H9 (cell line): ENCODE measurements around the gene PMF1. TPM values are rescaled to one million over a fixed set of nuclear protein-coding genes. Genes with fewer than 3 reads are reported as not detected.
A peak's percentile ranks its signal among the peaks of the same experiment; 100 is the strongest.
"Not testable (repeated sequence)": the region's sequence is repeated elsewhere in the genome, so short reads cannot be mapped to it uniquely, and the experiment has no call there.

ENCODE experiments used
- DNase-seq: peaks from one replicate; pipeline ENCODE4 v3.0.0-alpha.2; 2017
- H2AFZ ChIP-seq: one replicate; pipeline ENCODE4 v1.6.1; 2013; ENCODE audit warnings: mild to moderate bottlenecking, low read length, control low read depth, moderate library complexity
- H2AK5ac ChIP-seq: 2 replicates; pipeline ENCODE4 v1.6.1; 2013; ENCODE audit warnings: low read length, control low read depth, mixed read lengths; ENCODE audit not compliant: insufficient read length
- H2BK120ac ChIP-seq: one replicate; pipeline ENCODE4 v1.6.1; 2013; ENCODE audit warnings: low read depth, mild to moderate bottlenecking, low read length, control low read depth, inconsistent platforms; ENCODE audit not compliant: poor library complexity, severe bottlenecking
- H2BK12ac ChIP-seq: 2 replicates; pipeline ENCODE4 v1.6.1; 2013; ENCODE audit warnings: low read length, control low read depth, mixed read lengths, low read depth; ENCODE audit not compliant: insufficient read length
- H2BK15ac ChIP-seq: 2 replicates; pipeline ENCODE4 v1.6.1; 2013; ENCODE audit warnings: low read depth, low read length, control low read depth
- H2BK20ac ChIP-seq: one replicate; pipeline ENCODE4 v1.6.1; 2013; ENCODE audit warnings: low read depth, mild to moderate bottlenecking, low read length, control low read depth, inconsistent platforms; ENCODE audit not compliant: poor library complexity, severe bottlenecking
- H2BK5ac ChIP-seq: 2 replicates; pipeline ENCODE4 v1.6.1; 2013; ENCODE audit warnings: low read length, control low read depth, mixed read lengths; ENCODE audit not compliant: insufficient read length
- H3K14ac ChIP-seq: 2 replicates; pipeline ENCODE4 v1.6.1; 2013; ENCODE audit warnings: low read length, control low read depth; ENCODE audit not compliant: insufficient read depth
- H3K18ac ChIP-seq: 2 replicates; pipeline ENCODE4 v1.6.1; 2013; ENCODE audit warnings: low read depth, mild to moderate bottlenecking, mixed read lengths, low read length, control low read depth; ENCODE audit not compliant: insufficient read length
- H3K23ac ChIP-seq: 2 replicates; pipeline ENCODE4 v1.6.1; 2013; ENCODE audit warnings: low read length, control low read depth, mixed read lengths, low read depth; ENCODE audit not compliant: insufficient read length
- H3K23me2 ChIP-seq: 2 replicates; pipeline ENCODE4 v1.6.1; 2013; ENCODE audit warnings: low read depth, mild to moderate bottlenecking, mixed read lengths, low read length, control low read depth; ENCODE audit not compliant: insufficient read length, poor library complexity, severe bottlenecking
- H3K27ac ChIP-seq: 2 replicates; pipeline ENCODE4 v1.5.1; 2013; ENCODE audit warnings: low read length, control low read depth, mixed read lengths, low read depth; ENCODE audit not compliant: insufficient read length
- H3K27me3 ChIP-seq: 2 replicates; pipeline ENCODE4 v1.6.1; 2013; ENCODE audit warnings: low read length, control low read depth, inconsistent platforms; ENCODE audit not compliant: insufficient read depth
- H3K4ac ChIP-seq: 2 replicates; pipeline ENCODE4 v1.6.1; 2013; ENCODE audit warnings: low read depth, mild to moderate bottlenecking, control low read depth, inconsistent platforms, low read length, moderate library complexity
- H3K4me1 ChIP-seq: 2 replicates; pipeline ENCODE4 v1.6.1; 2013; ENCODE audit warnings: low read length, control low read depth, inconsistent platforms; ENCODE audit not compliant: insufficient read depth
- H3K4me2 ChIP-seq: 2 replicates; pipeline ENCODE4 v1.6.1; 2013; ENCODE audit warnings: low read length, control low read depth, mixed read lengths; ENCODE audit not compliant: insufficient read length, insufficient read depth
- H3K56ac ChIP-seq: 2 replicates; pipeline ENCODE4 v1.6.1; 2013; ENCODE audit warnings: low read depth, mild to moderate bottlenecking, mixed read lengths, low read length, control low read depth; ENCODE audit not compliant: insufficient read length
- H3K79me1 ChIP-seq: 2 replicates; pipeline ENCODE4 v1.6.1; 2013; ENCODE audit warnings: low read depth, mild to moderate bottlenecking, moderate library complexity, low read length, control low read depth, inconsistent platforms; ENCODE audit not compliant: insufficient read depth, poor library complexity, severe bottlenecking
- H3K79me2 ChIP-seq: 2 replicates; pipeline ENCODE4 v1.6.1; 2013; ENCODE audit warnings: low read length, control low read depth, inconsistent platforms; ENCODE audit not compliant: insufficient read depth
- H3K9ac ChIP-seq: 2 replicates; pipeline ENCODE4 v1.6.1; 2013; ENCODE audit warnings: low read length, control low read depth, mixed read lengths; ENCODE audit not compliant: insufficient read length; ENCODE audit errors: extremely low read depth
- H3K9me3 ChIP-seq: one replicate; pipeline ENCODE4 v1.6.1; 2013; ENCODE audit warnings: low read depth, low read length, inconsistent platforms; ENCODE audit not compliant: control insufficient read depth
- H3T11ph ChIP-seq: one replicate; pipeline ENCODE4 v1.6.1; 2013; ENCODE audit warnings: mild to moderate bottlenecking, low read length, control low read depth, inconsistent platforms
- H4K20me1 ChIP-seq: one replicate; pipeline ENCODE4 v1.6.1; 2013; ENCODE audit not compliant: control insufficient read depth, insufficient read length, insufficient read depth
- H4K5ac ChIP-seq: 2 replicates; pipeline ENCODE4 v1.6.1; 2013; ENCODE audit warnings: low read depth, mild to moderate bottlenecking, mixed read lengths, low read length, control low read depth; ENCODE audit not compliant: insufficient read length
- H4K8ac ChIP-seq: replicated peaks from 2 replicates; pipeline ENCODE4 v1.6.1; 2013; ENCODE audit warnings: low read length, control low read depth, mixed read lengths, low read depth; ENCODE audit not compliant: insufficient read length
- H4K91ac ChIP-seq: 2 replicates; pipeline ENCODE4 v1.6.1; 2013; ENCODE audit warnings: low read depth, mild to moderate bottlenecking, moderate library complexity, mixed read lengths, low read length, control low read depth; ENCODE audit not compliant: insufficient read length
- H3K27ac Mint-ChIP-seq, 3 experiments: 2 replicates in 2 of 3; 3 replicates in 1 of 3; pipeline ENCODE4 v1.8.0; 2020 to 2021; ENCODE audit warnings: mixed read lengths in 3 of 3, mild to moderate bottlenecking in 1 of 3, moderate library complexity in 1 of 3
- H3K27me3 Mint-ChIP-seq: 2 replicates; pipeline ENCODE4 v1.8.0; 2021; ENCODE audit warnings: low read depth, mild to moderate bottlenecking, moderate library complexity, mixed read lengths
- H3K36me3 Mint-ChIP-seq, 3 experiments: 2 replicates in 2 of 3; 3 replicates in 1 of 3; pipeline ENCODE4 v1.8.0; 2020 to 2021; ENCODE audit warnings: low read depth in 3 of 3, mixed read lengths in 3 of 3; ENCODE audit not compliant: insufficient read depth in 1 of 3
- H3K4me1 Mint-ChIP-seq, 2 experiments: 2 replicates each; pipeline ENCODE4 v1.8.0; 2020; ENCODE audit warnings: mixed read lengths in 2 of 2
- H3K4me3 Mint-ChIP-seq, 2 experiments: 2 replicates in 1 of 2; 3 replicates in 1 of 2; pipeline ENCODE4 v1.8.0; 2020 to 2021; ENCODE audit warnings: mild to moderate bottlenecking in 2 of 2, mixed read lengths in 2 of 2, moderate library complexity in 1 of 2
- H3K9me3 Mint-ChIP-seq, 2 experiments: 2 replicates in 1 of 2; 3 replicates in 1 of 2; pipeline ENCODE4 v1.8.0; 2020; ENCODE audit warnings: mild to moderate bottlenecking in 2 of 2, mixed read lengths in 2 of 2, moderate library complexity in 1 of 2
- CTCF ChIP-seq: fragments of 200-600 bp; sonication (generic); conservative IDR thresholded peaks from 3 replicates; pipeline ENCODE4 v1.8.0; 2021; ENCODE audit warnings: antibody characterized with exemption, mild to moderate bottlenecking
- WGBS: extraction: QIAGEN DNeasy Blood & Tissue Kit; methylation state at CpG from one replicate; pipeline ENCODE4 v1.1.7; 2013; ENCODE audit warnings: missing lambda C conversion rate, low lambda C conversion rate, mixed read lengths; ENCODE audit not compliant: insufficient read length; ENCODE audit errors: extremely low coverage; 5-methylcytosine and 5-hydroxymethylcytosine counted together
- total RNA-seq: library from RNA; stranded (reverse); gene quantifications from 2 replicates; pipeline ENCODE4 v1.2.1, GENCODE V29; 2021

Gene PMF1
- total RNA-seq, 1 experiment from 2014 or later: 136 TPM

GRCh38 chr1:156214024-156214748, 1.4 kb downstream of the PMF1 start:
- Mint-ChIP-seq H3K27me3 (peaks cover 2% of the 10 kb centered on the region; the same call in 1 of the 2 replicates), H3K36me3 (peaks cover 15 to 60% (median 29%) of the 10 kb centered on the region in 3 experiments), H3K27ac (peak overlapping the region in 2 of 3 experiments; percentile 78 to 90; a peak in 4 of 7 replicates), H3K9me3 (no peaks in the 10 kb centered on the region), H3K4me1 (peaks cover 19% of the 10 kb centered on the region in 2 experiments), H3K4me3 (peak overlapping the region; percentile 67 to 94)
- no peak overlapping the region for H2AFZ ChIP-seq
- H3K79me1 ChIP-seq: no peaks in the 10 kb centered on the region
- no peak overlapping the region for H3K4ac ChIP-seq
- H3K79me2 ChIP-seq: no peaks in the 10 kb centered on the region
- no CpG with 5 or more reads among the region's 16 CpGs for WGBS
- no peak overlapping the region for H2BK12ac ChIP-seq
- H3K4me1 ChIP-seq: no peaks in the 10 kb centered on the region
- H2BK120ac ChIP-seq: no peak overlapping the region
- H2BK20ac ChIP-seq: no peak overlapping the region
- H3K56ac ChIP-seq: no peak overlapping the region
- no peak overlapping the region for H3K14ac ChIP-seq
- DNase-seq: no peak
- no peak overlapping the region for H3K18ac ChIP-seq
- H4K8ac ChIP-seq: no peak overlapping the region
- no peak for TF ChIP-seq CTCF
- no peak overlapping the region for H3K4me2 ChIP-seq
- no peaks in the 10 kb centered on the region for H3K27me3 ChIP-seq
- H3K9me3 ChIP-seq: no peaks in the 10 kb centered on the region
- no peak overlapping the region for H3K9ac ChIP-seq
- H2BK5ac ChIP-seq: no peak overlapping the region
- no peak overlapping the region for H4K5ac ChIP-seq
- no peaks in the 10 kb centered on the region for H4K20me1 ChIP-seq
- no peak overlapping the region for H4K91ac ChIP-seq
- H3K27ac ChIP-seq: no peak overlapping the region
- H3K23ac ChIP-seq: no peak overlapping the region
- peaks cover 8% of the 10 kb centered on the region for H3K23me2 ChIP-seq
- no peak overlapping the region for H2BK15ac ChIP-seq
- no peak overlapping the region for H2AK5ac ChIP-seq
- H3T11ph ChIP-seq: no peak overlapping the region

DNA sequence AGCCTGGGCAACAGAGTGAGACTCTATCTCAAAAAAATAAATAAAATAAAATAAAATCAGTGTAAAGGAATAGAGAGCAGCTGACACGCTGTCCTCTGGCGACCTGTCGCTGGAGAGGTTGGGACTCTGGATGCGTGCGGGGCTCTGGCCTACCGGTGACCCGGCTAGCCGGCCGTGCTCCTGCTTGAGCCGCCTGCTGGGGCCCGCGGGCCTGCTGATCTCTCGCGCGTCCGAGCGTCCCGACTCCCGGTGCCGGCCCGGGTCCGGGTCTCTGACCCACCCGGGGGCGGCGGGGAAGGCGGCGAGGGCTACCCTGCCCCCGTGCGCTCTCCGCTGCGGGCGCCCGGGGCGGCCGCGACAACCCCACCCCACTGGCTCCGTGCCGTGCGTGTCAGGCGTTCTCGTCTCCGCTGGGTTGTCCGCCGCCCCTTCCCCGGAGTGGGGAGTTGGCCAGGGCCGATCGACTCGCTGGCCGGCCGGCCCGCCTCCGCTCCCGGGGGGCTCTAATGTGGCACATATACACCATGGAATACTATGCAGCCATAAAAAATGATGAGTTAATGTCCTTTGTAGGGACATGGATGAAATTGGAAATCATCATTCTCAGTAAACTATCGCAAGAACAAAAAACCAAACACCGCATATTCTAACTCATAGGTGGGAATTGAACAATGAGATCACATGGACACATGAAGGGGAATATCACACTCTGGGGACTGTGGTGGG, 3.7 kb downstream of the PMF1 start:
- H2BK15ac ChIP-seq, H3K79me1 ChIP-seq, H2BK12ac ChIP-seq, H3K23me2 ChIP-seq, H3K9me3 ChIP-seq, H2AFZ ChIP-seq, H2BK20ac ChIP-seq, H3K4me2 ChIP-seq, H3K14ac ChIP-seq, H2BK5ac ChIP-seq, H3K4me3 Mint-ChIP-seq, H3K4ac ChIP-seq, H4K20me1 ChIP-seq, H3T11ph ChIP-seq, H3K23ac ChIP-seq, H3K27me3 ChIP-seq, H3K27me3 Mint-ChIP-seq, H3K4me1 ChIP-seq, H3K56ac ChIP-seq, H4K8ac ChIP-seq, H3K18ac ChIP-seq, H2AK5ac ChIP-seq, H3K9ac ChIP-seq, DNase-seq, H4K5ac ChIP-seq, H4K91ac ChIP-seq, H3K9me3 Mint-ChIP-seq, H3K79me2 ChIP-seq, H3K27ac Mint-ChIP-seq, H2BK120ac ChIP-seq, H3K27ac ChIP-seq: not testable (repeated sequence)
- H3K36me3 Mint-ChIP-seq: peaks cover 18 to 57% (median 47%) of the 10 kb centered on the region in 3 experiments
- WGBS: no CpG with 5 or more reads among the region's 55 CpGs
- peaks cover 15 to 18% of the 10 kb centered on the region in 2 experiments for H3K4me1 Mint-ChIP-seq
